K562 (cell line): Measurements from ENCODE around the gene MINK1. TPM values are rescaled to one million over a fixed set of nuclear protein-coding genes. Genes with fewer than 3 reads are reported as not detected.

Experiments
- ARHGAP35 ChIP-seq: fragments of 450-650 bp; IDR thresholded peaks from 2 replicates; pipeline ENCODE4 v1.6.1; 2018; ENCODE audit not compliant: partially characterized antibody
- DIDO1 ChIP-seq: fragments of 450-650 bp; IDR thresholded peaks from 2 replicates; pipeline ENCODE4 v1.6.1; 2016; ENCODE audit warnings: low read depth, missing biosample characterization, missing genetic modification characterization
- ETV6 ChIP-seq, 3 experiments: fragments of 150-350 bp in 1 of 3; sonication (generic) in 1 of 3; formaldehyde crosslinking in 1 of 3; IDR thresholded peaks; 2 replicates each; pipeline versions ENCODE4 v1.6.1 to v1.8.0; 2014 to 2022; ENCODE audit warnings: borderline replicate concordance in 2 of 3, low read depth in 2 of 3, antibody characterized with exemption in 1 of 3, low read length in 1 of 3, mild to moderate bottlenecking in 1 of 3, missing genetic modification reagents in 1 of 3
- NONO ChIP-seq, 2 experiments: fragments of 200-400 bp in 1 of 2; fragments of 450-650 bp in 1 of 2; formaldehyde crosslinking in 1 of 2; IDR thresholded peaks; 2 replicates each; pipeline ENCODE4 v1.6.1; 2017; ENCODE audit warnings: low read depth in 2 of 2, mild to moderate bottlenecking in 2 of 2, moderate library complexity in 2 of 2, low read length in 1 of 2
- NR2C2 ChIP-seq, 2 experiments: fragments of 200-800 bp in 1 of 2; sonication (Bioruptor generic) in 1 of 2; sonication (generic) in 1 of 2; formaldehyde crosslinking in 1 of 2; IDR thresholded peaks; 2 replicates each; pipeline versions ENCODE4 v1.6.1 to v1.8.0; 2016 to 2022; ENCODE audit warnings: mild to moderate bottlenecking in 1 of 2, missing compliant biosample characterization in 1 of 2, missing genetic modification characterization in 1 of 2, missing genetic modification reagents in 1 of 2
- POLR2H ChIP-seq: IDR thresholded peaks from 2 replicates; pipeline ENCODE4 v1.6.1; 2016; ENCODE audit warnings: missing genetic modification characterization, low read depth, mild to moderate bottlenecking, control low read depth, missing compliant biosample characterization, moderate library complexity
- POLR3G ChIP-seq: IDR thresholded peaks from 2 replicates; pipeline ENCODE4 v1.6.1; 2011; ENCODE audit not compliant: insufficient read length, insufficient replicate concordance; ENCODE audit errors: extremely low read depth
- STAG1 ChIP-seq: sonication (generic); formaldehyde crosslinking; IDR thresholded peaks from 2 replicates; pipeline ENCODE4 v1.5.0; 2020; ENCODE audit warnings: missing genetic modification reagents, borderline replicate concordance
- ZFX ChIP-seq: sonication (generic); formaldehyde crosslinking; IDR thresholded peaks from 2 replicates; pipeline ENCODE4 v1.8.0; 2022; ENCODE audit warnings: mild to moderate bottlenecking, missing genetic modification reagents, moderate library complexity
- ZNF551 ChIP-seq: fragments of 250-450 bp; sonication (Bioruptor Pico); IDR thresholded peaks from 2 replicates; pipeline ENCODE4 v1.5.0; 2021; ENCODE audit warnings: mild to moderate bottlenecking, moderate library complexity
- ZNF717 ChIP-seq: fragments of 250-450 bp; sonication (Bioruptor Pico); IDR thresholded peaks from 2 replicates; pipeline ENCODE4 v1.5.0; 2021
- polyA plus RNA-seq, 8 experiments: library from polyadenylated mRNA; depleted of rRNA in 4 of 8; stranded (reverse) in 5 of 8; unstranded in 3 of 8; fragments of >200 nt; fragmentation: Nextera tagmentation in 2 of 8; fragmentation: Illumina TruSeq in 1 of 8; extraction: Ambion mirVana in 2 of 8; extraction: Trizol in 1 of 8; gene quantifications; 2 replicates each; pipeline versions ENCODE4 v1.2.1 to v1.2.3, GENCODE V29; 2011 to 2014; ENCODE audit warnings: inconsistent platforms in 1 of 8, missing spikeins in 1 of 8
- total RNA-seq, 7 experiments: library from RNA; depleted of rRNA in 6 of 7; stranded (reverse); fragments of >200 nt in 6 of 7; fragmentation: Illumina TruSeq in 2 of 7; extraction: Trizol in 2 of 7; gene quantifications; 2 replicates each; pipeline versions ENCODE4 v1.2.1 to v1.2.3, GENCODE V29; 2011 to 2021; ENCODE audit warnings: low replicate concordance in 1 of 7
- TF ChIP-seq, protein P1 (sequence below): fragments of 250-450 bp; sonication (Bioruptor Pico); IDR thresholded peaks from 2 replicates; pipeline ENCODE4 v1.5.0; 2021; ENCODE audit warnings: mild to moderate bottlenecking, borderline replicate concordance
- TF ChIP-seq, protein P2 (sequence below): sonication (generic); formaldehyde crosslinking; IDR thresholded peaks from 2 replicates; pipeline ENCODE4 v1.8.0; 2023; ENCODE audit warnings: mild to moderate bottlenecking, missing genetic modification reagents
- TF ChIP-seq, protein P3 (sequence below): IDR thresholded peaks from 2 replicates; pipeline ENCODE4 v1.6.1; 2016; ENCODE audit warnings: missing genetic modification characterization, missing compliant biosample characterization
- TF ChIP-seq, protein P4 (sequence below): fragments of 200-400 bp; formaldehyde crosslinking; IDR thresholded peaks from 2 replicates; pipeline ENCODE4 v1.6.1; 2017; ENCODE audit warnings: mild to moderate bottlenecking, low read depth, low read length, moderate library complexity

Gene MINK1
- total and polyA plus RNA-seq, 9 of the 15 experiments (the other 6 are each of a cell fraction or from before 2014, with no cell fraction given): 0.11 to 54.2 (median 14.9) TPM

DNA sequence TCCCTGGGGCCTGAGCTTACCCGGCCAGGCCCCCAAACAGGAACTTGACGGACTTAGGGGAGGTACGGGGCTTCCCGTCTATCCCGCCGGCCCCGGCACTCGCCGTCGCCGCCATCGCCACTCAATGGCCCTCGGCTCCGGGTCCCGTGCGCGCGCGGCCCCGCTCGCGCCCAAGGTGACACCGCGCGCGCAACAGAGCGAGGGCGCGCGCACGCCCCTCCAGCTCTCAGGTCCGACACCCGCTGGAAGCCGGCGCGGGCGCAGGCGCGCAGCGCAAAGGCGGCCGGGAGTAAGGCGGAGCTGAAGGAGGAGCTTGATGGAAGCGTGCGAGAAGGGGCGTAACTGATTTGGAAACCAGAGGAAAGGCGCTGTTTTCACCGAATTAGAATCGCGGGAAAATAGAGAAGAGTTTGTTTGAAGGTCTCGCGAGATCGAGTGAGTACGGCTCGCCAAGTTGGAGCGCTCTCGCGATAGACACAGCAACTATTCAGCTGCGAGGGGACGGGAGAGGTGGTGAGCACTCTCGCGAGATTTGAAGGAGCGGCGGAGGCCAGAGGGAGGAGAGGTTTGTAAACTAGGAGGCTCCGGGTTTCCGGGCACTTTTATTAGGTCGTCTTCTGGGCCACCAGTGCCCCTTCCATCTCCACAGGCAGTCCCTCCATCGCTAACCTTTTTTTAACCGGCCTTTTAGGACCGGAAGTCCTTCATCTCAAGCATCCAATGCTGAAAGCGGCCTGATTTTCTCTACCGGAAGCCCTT lies 106.8 kb downstream of the MINK1 start, which contains the start of the genes RNF167 and SLC25A11 (continued):
- TF ChIP-seq, protein P1, sequence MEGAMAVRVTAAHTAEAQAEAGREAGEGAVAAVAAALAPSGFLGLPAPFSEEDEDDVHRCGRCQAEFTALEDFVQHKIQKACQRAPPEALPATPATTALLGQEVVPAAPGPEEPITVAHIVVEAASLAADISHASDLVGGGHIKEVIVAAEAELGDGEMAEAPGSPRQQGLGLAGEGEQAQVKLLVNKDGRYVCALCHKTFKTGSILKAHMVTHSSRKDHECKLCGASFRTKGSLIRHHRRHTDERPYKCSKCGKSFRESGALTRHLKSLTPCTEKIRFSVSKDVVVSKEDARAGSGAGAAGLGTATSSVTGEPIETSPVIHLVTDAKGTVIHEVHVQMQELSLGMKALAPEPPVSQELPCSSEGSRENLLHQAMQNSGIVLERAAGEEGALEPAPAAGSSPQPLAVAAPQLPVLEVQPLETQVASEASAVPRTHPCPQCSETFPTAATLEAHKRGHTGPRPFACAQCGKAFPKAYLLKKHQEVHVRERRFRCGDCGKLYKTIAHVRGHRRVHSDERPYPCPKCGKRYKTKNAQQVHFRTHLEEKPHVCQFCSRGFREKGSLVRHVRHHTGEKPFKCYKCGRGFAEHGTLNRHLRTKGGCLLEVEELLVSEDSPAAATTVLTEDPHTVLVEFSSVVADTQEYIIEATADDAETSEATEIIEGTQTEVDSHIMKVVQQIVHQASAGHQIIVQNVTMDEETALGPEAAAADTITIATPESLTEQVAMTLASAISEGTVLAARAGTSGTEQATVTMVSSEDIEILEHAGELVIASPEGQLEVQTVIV (CRISPR knock-in tag): no peak
- TF ChIP-seq, protein P2, sequence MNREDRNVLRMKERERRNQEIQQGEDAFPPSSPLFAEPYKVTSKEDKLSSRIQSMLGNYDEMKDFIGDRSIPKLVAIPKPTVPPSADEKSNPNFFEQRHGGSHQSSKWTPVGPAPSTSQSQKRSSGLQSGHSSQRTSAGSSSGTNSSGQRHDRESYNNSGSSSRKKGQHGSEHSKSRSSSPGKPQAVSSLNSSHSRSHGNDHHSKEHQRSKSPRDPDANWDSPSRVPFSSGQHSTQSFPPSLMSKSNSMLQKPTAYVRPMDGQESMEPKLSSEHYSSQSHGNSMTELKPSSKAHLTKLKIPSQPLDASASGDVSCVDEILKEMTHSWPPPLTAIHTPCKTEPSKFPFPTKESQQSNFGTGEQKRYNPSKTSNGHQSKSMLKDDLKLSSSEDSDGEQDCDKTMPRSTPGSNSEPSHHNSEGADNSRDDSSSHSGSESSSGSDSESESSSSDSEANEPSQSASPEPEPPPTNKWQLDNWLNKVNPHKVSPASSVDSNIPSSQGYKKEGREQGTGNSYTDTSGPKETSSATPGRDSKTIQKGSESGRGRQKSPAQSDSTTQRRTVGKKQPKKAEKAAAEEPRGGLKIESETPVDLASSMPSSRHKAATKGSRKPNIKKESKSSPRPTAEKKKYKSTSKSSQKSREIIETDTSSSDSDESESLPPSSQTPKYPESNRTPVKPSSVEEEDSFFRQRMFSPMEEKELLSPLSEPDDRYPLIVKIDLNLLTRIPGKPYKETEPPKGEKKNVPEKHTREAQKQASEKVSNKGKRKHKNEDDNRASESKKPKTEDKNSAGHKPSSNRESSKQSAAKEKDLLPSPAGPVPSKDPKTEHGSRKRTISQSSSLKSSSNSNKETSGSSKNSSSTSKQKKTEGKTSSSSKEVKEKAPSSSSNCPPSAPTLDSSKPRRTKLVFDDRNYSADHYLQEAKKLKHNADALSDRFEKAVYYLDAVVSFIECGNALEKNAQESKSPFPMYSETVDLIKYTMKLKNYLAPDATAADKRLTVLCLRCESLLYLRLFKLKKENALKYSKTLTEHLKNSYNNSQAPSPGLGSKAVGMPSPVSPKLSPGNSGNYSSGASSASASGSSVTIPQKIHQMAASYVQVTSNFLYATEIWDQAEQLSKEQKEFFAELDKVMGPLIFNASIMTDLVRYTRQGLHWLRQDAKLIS (CRISPR knock-in tag): no peak
- no peak for TF ChIP-seq POLR3G
- TF ChIP-seq NR2C2 (CRISPR knock-in tag; IDR thresholded peaks at IDR 0.05): no peak
- TF ChIP-seq NR2C2 (tag; IDR thresholded peaks at IDR 0.05): peak; percentile 62; the same call in 1 of the 2 replicates
- TF ChIP-seq, protein P3, sequence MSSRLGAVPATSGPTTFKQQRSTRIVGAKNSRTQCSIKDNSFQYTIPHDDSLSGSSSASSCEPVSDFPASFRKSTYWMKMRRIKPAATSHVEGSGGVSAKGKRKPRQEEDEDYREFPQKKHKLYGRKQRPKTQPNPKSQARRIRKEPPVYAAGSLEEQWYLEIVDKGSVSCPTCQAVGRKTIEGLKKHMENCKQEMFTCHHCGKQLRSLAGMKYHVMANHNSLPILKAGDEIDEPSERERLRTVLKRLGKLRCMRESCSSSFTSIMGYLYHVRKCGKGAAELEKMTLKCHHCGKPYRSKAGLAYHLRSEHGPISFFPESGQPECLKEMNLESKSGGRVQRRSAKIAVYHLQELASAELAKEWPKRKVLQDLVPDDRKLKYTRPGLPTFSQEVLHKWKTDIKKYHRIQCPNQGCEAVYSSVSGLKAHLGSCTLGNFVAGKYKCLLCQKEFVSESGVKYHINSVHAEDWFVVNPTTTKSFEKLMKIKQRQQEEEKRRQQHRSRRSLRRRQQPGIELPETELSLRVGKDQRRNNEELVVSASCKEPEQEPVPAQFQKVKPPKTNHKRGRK (tag): no peak
- no peak for TF ChIP-seq ETV6 (IDR thresholded peaks at IDR 0.05; ENCODE audit: borderline replicate concordance in 1 of 2, low read depth in 2 of 2, low read length in 1 of 2)
- TF ChIP-seq ETV6 (CRISPR knock-in tag; IDR thresholded peaks at IDR 0.05; ENCODE audit: borderline replicate concordance): no peak
- TF ChIP-seq DIDO1 (tag): peak; percentile 56; the same call in 1 of the 2 replicates
- peak; percentile 98 for TF ChIP-seq ARHGAP35
- no peak for TF ChIP-seq ZNF551 (CRISPR knock-in tag)
- peak in 1 of 2 experiments; percentile 51; a peak in 1 of 4 replicates for TF ChIP-seq NONO (IDR thresholded peaks at IDR 0.05; ENCODE audit: low read depth in 2 of 2, low read length in 1 of 2)
- TF ChIP-seq ZNF717: no peak
- peak; percentile 64 for TF ChIP-seq POLR2H
- TF ChIP-seq, protein P4, sequence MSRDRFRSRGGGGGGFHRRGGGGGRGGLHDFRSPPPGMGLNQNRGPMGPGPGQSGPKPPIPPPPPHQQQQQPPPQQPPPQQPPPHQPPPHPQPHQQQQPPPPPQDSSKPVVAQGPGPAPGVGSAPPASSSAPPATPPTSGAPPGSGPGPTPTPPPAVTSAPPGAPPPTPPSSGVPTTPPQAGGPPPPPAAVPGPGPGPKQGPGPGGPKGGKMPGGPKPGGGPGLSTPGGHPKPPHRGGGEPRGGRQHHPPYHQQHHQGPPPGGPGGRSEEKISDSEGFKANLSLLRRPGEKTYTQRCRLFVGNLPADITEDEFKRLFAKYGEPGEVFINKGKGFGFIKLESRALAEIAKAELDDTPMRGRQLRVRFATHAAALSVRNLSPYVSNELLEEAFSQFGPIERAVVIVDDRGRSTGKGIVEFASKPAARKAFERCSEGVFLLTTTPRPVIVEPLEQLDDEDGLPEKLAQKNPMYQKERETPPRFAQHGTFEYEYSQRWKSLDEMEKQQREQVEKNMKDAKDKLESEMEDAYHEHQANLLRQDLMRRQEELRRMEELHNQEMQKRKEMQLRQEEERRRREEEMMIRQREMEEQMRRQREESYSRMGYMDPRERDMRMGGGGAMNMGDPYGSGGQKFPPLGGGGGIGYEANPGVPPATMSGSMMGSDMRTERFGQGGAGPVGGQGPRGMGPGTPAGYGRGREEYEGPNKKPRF: no peak
- peak; percentile 72 for TF ChIP-seq ZFX
- no peak for TF ChIP-seq STAG1
